Spleen (tissue), 7 donors: ENCODE data around the gene NRG3.

Experiments used
- POLR2A ChIP-seq, 3 donors: fragments of 450-650 bp; IDR thresholded peaks; one replicate each; pipeline ENCODE4 v1.5.1; 2017; ENCODE audit warnings: antibody characterized with exemption in 3 of 3, mild to moderate bottlenecking in 1 of 3
- POLR2AphosphoS5 ChIP-seq, 3 donors: sonication (generic); formaldehyde crosslinking; IDR thresholded peaks; one replicate each; pipeline ENCODE4 v1.5.1; 2017; ENCODE audit warnings: antibody characterized with exemption in 3 of 3
- TF ChIP-seq, protein P1 (sequence below), 11 experiments: fragments of 200-600 bp in 7 of 11; fragments of 450-650 bp in 4 of 11; sonication (generic) in 4 of 11; IDR thresholded peaks in 8 of 11; conservative IDR thresholded peaks in 3 of 11; 1 replicate in 7 of 11; 2 replicates in 4 of 11; pipeline versions ENCODE4 v1.4.0 to v1.8.0; 2016 to 2021; ENCODE audit warnings: antibody characterized with exemption in 11 of 11, inconsistent platforms in 4 of 11, mild to moderate bottlenecking in 1 of 11
- donor health status: DM: no; HTN: no; CAD: no; lungs with moderate emphysema.
- donor health status: DM: no; HTN: no; CAD: no.
- donor health status: DM: no; HTN: no; CAD: no.

DNA sequence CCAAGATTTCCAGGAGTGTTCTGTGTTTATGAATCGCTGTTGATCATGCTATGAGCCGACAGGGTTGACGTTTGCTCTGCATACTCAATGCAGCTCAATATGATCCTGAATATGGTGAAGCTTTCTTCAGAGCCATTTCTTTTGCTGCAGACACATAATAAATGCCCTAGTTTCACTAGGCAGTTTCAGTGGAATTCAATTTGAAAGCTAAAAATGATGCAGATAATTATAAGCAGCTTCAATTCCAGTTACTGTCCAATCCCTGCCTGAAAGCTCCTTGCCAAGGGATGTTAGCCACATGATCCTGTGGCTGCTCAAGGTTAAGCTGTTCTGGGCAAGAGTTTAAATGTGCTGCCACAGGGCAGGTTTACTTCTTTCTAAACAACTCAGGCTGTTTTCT is 805.6 kb downstream of the NRG3 start:
- TF ChIP-seq, protein P1, sequence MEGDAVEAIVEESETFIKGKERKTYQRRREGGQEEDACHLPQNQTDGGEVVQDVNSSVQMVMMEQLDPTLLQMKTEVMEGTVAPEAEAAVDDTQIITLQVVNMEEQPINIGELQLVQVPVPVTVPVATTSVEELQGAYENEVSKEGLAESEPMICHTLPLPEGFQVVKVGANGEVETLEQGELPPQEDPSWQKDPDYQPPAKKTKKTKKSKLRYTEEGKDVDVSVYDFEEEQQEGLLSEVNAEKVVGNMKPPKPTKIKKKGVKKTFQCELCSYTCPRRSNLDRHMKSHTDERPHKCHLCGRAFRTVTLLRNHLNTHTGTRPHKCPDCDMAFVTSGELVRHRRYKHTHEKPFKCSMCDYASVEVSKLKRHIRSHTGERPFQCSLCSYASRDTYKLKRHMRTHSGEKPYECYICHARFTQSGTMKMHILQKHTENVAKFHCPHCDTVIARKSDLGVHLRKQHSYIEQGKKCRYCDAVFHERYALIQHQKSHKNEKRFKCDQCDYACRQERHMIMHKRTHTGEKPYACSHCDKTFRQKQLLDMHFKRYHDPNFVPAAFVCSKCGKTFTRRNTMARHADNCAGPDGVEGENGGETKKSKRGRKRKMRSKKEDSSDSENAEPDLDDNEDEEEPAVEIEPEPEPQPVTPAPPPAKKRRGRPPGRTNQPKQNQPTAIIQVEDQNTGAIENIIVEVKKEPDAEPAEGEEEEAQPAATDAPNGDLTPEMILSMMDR (IDR thresholded peaks at IDR 0.05 in 8 of 11, conservative IDR thresholded peaks at IDR 0.05 in 3 of 11) = no peak
- TF ChIP-seq POLR2A (IDR thresholded peaks at IDR 0.05) = no peak
- no peak for TF ChIP-seq POLR2AphosphoS5 (IDR thresholded peaks at IDR 0.05)
